Measurements from ENCODE around the gene ERN1.

ERN1 gene

GRCh38 chr17:64157669-64158180, 27.8 kb upstream of the ERN1 start:
- DNase-seq (ENCODE audit: low spot score), result no peak

GRCh38 chr17:64156670-64157069, 26.7 kb upstream of the ERN1 start:
- DNase-seq (ENCODE audit: low spot score), result no peak

- no peak for DNase-seq (ENCODE audit: low spot score)
These were observed 26.0 kb upstream of the ERN1 start for GRCh38 chr17:64155751-64156544.

GRCh38 chr17:64155129-64155528, 25.2 kb upstream of the ERN1 start:
- DNase-seq (ENCODE audit: low spot score), result no peak

DNA sequence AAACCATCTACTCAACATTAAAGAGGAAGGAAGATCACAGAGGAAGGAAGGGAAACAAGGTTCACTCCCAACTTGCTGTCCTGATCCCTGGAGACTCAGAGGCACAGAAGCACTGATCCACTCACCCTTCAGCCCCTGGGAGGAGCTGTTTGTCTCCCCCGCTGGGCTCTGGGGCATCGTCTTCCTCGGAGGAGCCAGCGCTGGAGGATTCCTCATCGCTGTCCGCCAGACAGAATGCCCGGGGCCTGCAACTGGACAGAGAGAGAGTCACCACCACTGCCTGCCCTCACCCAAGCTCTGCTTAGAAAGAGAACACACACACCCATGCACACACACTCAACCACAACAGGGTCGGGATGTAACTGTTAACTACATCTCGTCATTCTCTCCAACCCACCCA, 24.8 kb upstream of the ERN1 start:
- DNase-seq (ENCODE audit: low spot score), result no peak

GRCh38 chr17:64154313-64154695, 24.4 kb upstream of the ERN1 start:
- DNase-seq (ENCODE audit: low spot score), result no peak

- no peak for DNase-seq (ENCODE audit: low spot score)
These were observed 23.8 kb upstream of the ERN1 start for GRCh38 chr17:64153565-64154312.

DNA sequence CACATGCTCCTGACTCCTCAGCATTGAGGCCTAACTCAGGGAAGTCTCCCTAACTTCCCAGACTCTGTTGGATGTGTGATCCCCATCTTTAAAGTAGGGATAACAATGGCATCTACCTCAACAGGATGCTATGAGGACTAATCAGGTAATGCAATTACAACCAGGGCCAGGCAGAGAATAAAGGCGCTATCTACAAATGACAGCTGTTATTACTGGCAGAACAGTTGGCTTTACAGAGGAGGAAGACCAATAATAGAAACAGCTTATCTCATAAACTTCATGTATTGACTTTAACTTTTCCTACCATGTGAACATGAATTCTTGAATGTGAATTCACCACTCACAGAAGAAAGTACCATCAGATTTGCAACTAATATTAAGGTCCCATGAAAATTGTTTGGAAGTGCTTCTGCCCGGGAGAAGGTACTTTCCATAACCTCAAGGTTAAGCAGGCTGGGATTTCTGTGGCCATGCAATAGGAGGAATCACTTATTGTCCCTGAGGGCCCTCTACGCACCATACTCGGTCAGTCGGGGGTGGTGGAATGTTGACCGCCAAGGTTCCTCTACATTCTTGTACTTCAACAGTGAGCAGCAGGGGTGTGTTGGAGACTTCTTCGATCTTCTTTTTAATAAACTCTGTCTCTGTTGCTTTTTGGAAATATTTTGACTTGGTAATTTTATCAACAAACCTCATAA, 22.6 kb upstream of the ERN1 start:
- DNase-seq (ENCODE audit: low spot score), result no peak

DNA sequence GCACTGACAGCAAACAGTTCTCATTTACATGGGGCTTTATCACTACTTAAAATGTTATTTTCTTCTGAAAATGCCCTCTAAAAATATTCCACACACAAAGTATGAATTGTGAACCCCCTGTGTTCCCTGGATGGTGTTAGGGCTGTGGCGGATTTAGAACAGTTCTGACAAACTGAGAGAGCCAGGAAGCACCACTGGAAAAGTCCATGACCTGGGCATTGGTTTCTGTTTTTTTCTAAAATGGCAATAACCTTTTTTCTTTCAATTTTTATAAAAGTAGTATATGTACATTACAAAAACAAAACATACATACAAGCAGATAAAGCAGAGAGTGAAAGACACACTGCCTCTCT, 21.0 kb upstream of the ERN1 start:
- DNase-seq (ENCODE audit: low spot score), result no peak

DNA sequence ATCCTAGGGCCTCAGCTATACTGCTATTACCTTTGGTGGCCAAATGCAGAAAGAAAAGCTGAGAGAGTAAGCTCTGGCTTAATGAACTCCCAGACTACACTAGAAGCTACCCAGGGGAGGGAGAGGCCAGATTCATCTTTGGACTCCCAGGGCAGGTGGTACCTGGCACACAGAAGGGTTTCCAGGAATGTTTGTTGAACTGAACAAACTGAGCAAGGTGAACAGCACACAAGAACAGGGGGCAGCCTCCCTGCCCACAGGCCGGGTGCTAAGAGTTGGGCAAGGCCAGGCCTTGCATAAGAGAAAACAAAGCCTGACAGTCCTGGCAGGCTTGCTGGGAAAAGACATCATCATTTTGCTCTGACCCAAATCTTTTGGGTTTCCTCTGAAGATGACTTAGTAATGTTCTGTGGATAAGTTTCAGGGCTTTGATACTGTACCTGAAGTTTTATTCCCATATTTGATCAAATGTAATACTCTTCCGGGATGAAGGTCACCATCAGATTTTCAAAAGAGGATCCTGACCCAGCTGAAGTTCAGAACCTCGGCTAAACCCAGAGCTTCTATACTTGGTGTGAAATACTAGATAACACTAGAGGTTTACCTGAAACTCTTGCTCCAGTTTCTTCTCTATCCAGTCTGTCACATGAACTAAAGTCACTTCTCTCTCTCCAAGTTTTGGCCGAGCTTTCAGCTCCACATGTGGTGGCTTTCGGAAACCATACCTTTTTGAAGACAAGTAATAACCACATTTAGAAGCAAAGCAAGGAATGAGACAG, 20.5 kb upstream of the ERN1 start:
- peak; percentile 35 for DNase-seq (ENCODE audit: low spot score)

DNA sequence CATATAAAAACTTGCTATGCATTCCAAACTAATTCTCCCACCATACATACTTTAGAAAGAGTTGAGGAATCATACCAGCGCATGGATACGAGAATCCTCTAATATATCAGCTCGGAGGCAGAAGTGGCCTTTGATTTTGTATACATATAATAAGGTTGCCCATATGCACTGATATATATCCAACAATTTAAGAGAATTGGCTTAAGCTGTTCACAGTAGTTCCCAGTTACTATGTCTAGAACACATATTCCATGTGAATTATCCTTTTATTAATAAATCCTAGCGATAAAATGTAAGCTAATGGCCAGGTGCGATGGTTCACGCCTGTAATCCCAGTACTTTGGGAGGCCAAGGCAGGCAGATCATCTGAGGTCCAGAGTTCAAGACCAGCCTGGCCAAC, 19.3 kb upstream of the ERN1 start:
- no peak for DNase-seq (ENCODE audit: low spot score)

DNA sequence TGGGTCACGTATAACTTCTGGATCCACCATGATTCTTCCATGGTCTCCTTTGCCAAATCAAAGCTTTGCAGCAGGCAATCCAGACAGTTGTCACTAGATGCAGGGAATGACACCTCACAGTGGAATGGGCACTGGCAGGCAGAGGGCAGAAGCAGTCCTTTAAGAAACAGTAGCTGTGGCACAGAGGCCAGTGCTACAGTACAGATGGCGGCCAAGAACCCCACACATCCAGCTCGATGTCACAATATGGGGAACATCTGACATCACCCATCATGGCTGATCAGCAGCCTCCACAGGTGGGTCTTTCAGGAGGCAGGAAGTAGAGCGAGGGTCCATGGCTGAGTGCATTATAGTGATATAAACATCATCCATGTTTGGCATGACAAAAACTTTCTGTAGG, 18.8 kb upstream of the ERN1 start:
- DNase-seq (ENCODE audit: low spot score), result no peak

- DNase-seq (ENCODE audit: low spot score), result no peak
These were observed 18.2 kb upstream of the ERN1 start for GRCh38 chr17:64148017-64148631.

GRCh38 chr17:64147110-64148016, 17.4 kb upstream of the ERN1 start:
- peak; percentile 34 for DNase-seq (ENCODE audit: low spot score)

DNA sequence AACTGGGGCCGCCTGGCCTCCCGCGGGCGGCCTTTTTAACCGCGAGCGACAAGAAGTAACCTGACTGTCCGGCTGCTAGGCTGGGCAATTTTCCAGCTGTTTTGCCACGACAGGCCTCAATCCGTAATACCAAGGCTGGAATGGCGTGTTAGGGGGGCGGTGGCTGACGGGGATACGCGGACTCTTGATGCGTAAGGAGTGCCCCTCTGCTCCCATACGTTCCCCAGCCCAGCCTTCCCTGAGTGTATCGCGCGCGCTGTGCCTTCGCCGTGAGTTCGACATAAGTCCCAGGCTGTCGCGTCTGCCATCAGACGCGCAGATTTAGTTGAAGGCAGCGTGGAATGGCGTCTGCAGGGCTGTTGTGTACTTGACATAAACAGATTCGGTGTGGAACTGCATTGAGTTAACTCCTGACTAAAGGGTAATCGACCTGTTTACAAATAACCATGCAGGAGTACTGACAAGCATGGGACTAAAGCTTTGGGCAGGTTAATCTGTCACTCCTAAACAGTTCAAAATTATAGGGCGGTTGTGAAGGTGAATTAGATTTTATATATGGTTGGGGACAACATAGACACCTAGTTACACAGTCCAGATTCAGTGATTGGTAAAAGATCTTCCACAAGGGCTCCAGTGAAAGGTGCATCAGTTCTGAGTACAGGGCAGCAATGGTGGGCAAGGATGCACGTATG, 16.6 kb upstream of the ERN1 start:
- DNase-seq (ENCODE audit: low spot score), result peak; percentile 32

DNA sequence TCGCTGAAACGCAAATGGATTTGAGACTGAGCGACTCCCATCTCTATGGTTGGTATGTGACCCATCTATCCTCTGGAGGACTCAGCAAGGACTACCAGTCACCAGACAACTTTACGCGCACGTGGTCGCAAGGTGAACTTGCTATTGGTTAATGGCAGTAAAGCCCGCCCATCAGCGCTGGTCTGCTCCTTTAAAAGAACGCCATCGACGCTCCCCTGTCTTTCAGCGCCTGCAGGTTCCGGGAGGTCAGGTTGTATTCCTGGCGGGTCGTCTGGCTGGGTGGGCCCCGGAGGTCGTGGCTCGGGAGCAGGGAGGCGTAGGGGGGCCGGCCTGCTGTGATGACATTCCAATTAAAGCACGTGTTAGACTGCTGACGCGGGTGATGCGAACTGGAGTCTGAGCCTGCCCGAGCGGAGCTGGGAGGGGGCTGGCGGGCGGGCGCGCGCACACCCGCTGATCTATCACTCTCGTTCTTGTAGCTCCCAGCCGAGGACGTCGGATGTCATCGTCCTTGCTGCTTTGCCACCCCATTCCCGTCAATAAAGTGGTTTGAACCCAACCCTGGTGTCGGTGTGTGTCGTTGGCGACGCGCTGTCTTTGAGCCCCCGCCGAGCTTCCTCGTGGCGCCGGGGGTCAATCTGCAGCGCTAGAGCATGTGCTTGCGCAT, 15.9 kb upstream of the ERN1 start:
- DNase-seq (ENCODE audit: low spot score), result peak; percentile 85

DNA sequence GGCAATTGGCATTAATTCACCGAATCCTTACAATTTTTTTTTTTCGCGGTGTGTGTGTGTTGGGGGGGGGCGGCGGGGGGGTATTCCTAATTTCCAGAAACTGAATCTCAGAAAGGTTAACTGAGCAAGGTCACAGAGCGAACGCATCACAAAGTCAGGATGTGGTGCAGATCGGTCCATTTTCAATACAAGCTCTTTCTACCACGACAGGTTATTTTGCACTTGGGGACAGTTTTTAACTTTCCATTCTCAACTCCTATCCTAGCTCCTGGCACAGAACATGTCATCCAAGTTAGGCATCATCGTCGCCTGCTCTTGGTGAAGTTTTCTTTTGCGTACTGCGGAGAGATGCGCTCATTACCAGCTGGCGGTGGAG, 15.4 kb upstream of the ERN1 start:
- no peak for DNase-seq (ENCODE audit: low spot score)

GRCh38 chr17:64139542-64139941, 9.6 kb upstream of the ERN1 start:
- no peak for DNase-seq (ENCODE audit: low spot score)

GRCh38 chr17:64138441-64138840, 8.5 kb upstream of the ERN1 start:
- no peak for DNase-seq (ENCODE audit: low spot score)

Measured in HuH-7.5 (cell line).